GM12878 (cell line): Measurements from ENCODE around the gene SEPTIN1. TPM values are rescaled to one million over a fixed set of nuclear protein-coding genes. Genes with fewer than 3 reads are reported as not detected.

Experiments used
- CBFB ChIP-seq: IDR thresholded peaks from 2 replicates; pipeline ENCODE4 v1.6.1; 2016; ENCODE audit warnings: antibody characterized with exemption, low read depth
- polyA plus RNA-seq, 11 experiments: library from polyadenylated mRNA; depleted of rRNA in 4 of 11; unstranded in 6 of 11; stranded (reverse) in 5 of 11; fragments of >200 nt; fragmentation: Nextera tagmentation in 4 of 11; fragmentation: Illumina TruSeq in 1 of 11; extraction: Ambion mirVana in 4 of 11; extraction: Trizol in 1 of 11; gene quantifications; 1 replicate in 1 of 11; 2 replicates in 10 of 11; pipeline versions ENCODE4 v1.2.1 to v1.2.3, GENCODE V29; 2011 to 2016; ENCODE audit warnings: inconsistent platforms in 2 of 11, missing spikeins in 2 of 11, low read depth in 1 of 11
- total RNA-seq, 4 experiments: library from RNA; depleted of rRNA in 3 of 4; stranded (reverse); fragments of >200 nt in 3 of 4; fragmentation: Illumina TruSeq in 1 of 4; extraction: Trizol in 1 of 4; gene quantifications; 2 replicates each; pipeline versions ENCODE4 v1.2.1 to v1.2.3, GENCODE V29; 2013 to 2021
- TF ChIP-seq, protein P1 (sequence below): fragments of 150-350 bp; IDR thresholded peaks from 2 replicates; pipeline ENCODE4 v1.6.1; 2014; ENCODE audit warnings: mild to moderate bottlenecking, low read depth, low read length
- TF ChIP-seq, protein P2 (sequence below), 3 experiments: IDR thresholded peaks in 2 of 3; conservative IDR thresholded peaks in 1 of 3; 2 replicates each; pipeline ENCODE4 v1.5.1; 2011; ENCODE audit warnings: low read depth in 3 of 3, low read length in 3 of 3, mild to moderate bottlenecking in 3 of 3, control low read depth in 2 of 3, moderate library complexity in 2 of 3, inconsistent platforms in 1 of 3, mixed read lengths in 1 of 3; ENCODE audit not compliant: control insufficient read depth in 2 of 3, insufficient read depth in 1 of 3; ENCODE audit errors: extremely low read depth in 1 of 3
- TF ChIP-seq, protein P3 (sequence below): fragments of 450-650 bp; formaldehyde crosslinking; IDR thresholded peaks from 2 replicates; pipeline ENCODE4 v1.4.0; 2022; ENCODE audit warnings: mild to moderate bottlenecking, moderate library complexity
- TF ChIP-seq, protein P4 (sequence below): fragments of 450-650 bp; IDR thresholded peaks from 2 replicates; pipeline ENCODE4 v1.6.1; 2017; ENCODE audit warnings: antibody characterized with exemption, mild to moderate bottlenecking, moderate library complexity

Gene SEPTIN1
- total and polyA plus RNA-seq, 10 of the 15 experiments (the other 5 are each of a cell fraction or from before 2014, with no cell fraction given), result 2.8 to 153 (median 94.1) TPM

DNA sequence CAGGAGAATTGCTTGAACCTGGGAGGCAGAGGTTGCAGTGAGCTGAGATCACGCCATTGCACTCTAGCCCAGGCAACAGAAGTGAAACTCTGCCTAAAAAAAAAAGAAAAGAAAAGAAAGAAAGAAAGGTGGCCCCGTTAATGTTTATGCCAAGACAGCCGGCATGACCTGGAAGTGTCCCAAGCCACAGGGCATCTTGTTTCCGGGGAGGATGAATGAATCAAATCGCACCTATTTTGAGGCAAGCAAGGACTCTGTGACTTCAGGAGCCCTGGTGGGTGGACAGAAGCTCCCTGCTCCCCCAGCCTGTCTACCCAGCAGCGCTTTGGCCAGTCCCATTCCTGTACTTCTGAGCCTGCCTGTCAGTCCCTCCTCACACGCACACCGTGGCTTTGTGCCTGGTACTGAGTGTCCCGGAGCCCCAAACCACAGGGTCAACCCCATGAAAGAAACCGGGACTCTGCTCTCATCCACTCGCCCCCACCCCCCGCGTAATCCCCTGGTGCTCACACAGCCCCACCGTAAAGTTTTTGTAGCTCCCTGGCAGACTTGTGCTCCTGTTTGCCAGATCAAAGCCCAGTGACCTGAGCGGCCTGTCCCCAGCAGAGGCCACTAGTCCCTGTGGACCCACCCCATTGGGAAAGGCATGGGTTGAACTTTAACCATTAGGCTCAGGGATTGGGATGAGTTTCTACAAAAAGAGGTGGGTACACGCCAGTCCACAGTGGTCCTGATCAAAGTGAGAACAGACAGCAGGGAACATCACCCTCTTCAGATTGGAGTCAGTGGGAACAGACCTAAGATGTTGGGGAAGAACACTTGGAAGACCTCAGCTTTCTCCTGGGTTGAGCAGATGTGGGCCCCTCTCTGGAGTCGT is 46.5 kb downstream of the SEPTIN1 start (continued):
- TF ChIP-seq, protein P1, sequence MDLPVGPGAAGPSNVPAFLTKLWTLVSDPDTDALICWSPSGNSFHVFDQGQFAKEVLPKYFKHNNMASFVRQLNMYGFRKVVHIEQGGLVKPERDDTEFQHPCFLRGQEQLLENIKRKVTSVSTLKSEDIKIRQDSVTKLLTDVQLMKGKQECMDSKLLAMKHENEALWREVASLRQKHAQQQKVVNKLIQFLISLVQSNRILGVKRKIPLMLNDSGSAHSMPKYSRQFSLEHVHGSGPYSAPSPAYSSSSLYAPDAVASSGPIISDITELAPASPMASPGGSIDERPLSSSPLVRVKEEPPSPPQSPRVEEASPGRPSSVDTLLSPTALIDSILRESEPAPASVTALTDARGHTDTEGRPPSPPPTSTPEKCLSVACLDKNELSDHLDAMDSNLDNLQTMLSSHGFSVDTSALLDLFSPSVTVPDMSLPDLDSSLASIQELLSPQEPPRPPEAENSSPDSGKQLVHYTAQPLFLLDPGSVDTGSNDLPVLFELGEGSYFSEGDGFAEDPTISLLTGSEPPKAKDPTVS, result no peak
- TF ChIP-seq, protein P2, sequence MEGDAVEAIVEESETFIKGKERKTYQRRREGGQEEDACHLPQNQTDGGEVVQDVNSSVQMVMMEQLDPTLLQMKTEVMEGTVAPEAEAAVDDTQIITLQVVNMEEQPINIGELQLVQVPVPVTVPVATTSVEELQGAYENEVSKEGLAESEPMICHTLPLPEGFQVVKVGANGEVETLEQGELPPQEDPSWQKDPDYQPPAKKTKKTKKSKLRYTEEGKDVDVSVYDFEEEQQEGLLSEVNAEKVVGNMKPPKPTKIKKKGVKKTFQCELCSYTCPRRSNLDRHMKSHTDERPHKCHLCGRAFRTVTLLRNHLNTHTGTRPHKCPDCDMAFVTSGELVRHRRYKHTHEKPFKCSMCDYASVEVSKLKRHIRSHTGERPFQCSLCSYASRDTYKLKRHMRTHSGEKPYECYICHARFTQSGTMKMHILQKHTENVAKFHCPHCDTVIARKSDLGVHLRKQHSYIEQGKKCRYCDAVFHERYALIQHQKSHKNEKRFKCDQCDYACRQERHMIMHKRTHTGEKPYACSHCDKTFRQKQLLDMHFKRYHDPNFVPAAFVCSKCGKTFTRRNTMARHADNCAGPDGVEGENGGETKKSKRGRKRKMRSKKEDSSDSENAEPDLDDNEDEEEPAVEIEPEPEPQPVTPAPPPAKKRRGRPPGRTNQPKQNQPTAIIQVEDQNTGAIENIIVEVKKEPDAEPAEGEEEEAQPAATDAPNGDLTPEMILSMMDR (IDR thresholded peaks at IDR 0.05 in 2 of 3, conservative IDR thresholded peaks at IDR 0.05 in 1 of 3; ENCODE audit: control insufficient read depth in 2 of 3, extremely low read depth in 1 of 3, insufficient read depth in 1 of 3, low read depth in 3 of 3, low read length in 3 of 3), result no peak
- TF ChIP-seq CBFB, result no peak
- TF ChIP-seq, protein P3, sequence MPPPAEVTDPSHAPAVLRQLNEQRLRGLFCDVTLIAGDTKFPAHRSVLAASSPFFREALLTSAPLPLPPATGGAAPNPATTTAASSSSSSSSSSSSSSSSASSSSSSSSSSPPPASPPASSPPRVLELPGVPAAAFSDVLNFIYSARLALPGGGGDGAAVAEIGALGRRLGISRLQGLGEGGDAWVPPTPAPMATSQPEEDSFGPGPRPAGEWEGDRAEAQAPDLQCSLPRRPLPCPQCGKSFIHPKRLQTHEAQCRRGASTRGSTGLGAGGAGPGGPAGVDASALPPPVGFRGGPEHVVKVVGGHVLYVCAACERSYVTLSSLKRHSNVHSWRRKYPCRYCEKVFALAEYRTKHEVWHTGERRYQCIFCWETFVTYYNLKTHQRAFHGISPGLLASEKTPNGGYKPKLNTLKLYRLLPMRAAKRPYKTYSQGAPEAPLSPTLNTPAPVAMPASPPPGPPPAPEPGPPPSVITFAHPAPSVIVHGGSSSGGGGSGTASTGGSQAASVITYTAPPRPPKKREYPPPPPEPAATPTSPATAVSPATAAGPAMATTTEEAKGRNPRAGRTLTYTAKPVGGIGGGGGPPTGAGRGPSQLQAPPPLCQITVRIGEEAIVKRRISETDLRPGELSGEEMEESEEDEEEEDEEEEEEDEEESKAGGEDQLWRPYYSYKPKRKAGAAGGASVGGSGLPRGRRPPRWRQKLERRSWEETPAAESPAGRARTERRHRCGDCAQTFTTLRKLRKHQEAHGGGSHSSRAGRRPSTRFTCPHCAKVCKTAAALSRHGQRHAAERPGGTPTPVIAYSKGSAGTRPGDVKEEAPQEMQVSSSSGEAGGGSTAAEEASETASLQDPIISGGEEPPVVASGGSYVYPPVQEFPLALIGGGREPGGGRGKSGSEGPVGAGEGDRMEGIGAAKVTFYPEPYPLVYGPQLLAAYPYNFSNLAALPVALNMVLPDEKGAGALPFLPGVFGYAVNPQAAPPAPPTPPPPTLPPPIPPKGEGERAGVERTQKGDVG (CRISPR knock-in tag), result no peak
- TF ChIP-seq, protein P4, sequence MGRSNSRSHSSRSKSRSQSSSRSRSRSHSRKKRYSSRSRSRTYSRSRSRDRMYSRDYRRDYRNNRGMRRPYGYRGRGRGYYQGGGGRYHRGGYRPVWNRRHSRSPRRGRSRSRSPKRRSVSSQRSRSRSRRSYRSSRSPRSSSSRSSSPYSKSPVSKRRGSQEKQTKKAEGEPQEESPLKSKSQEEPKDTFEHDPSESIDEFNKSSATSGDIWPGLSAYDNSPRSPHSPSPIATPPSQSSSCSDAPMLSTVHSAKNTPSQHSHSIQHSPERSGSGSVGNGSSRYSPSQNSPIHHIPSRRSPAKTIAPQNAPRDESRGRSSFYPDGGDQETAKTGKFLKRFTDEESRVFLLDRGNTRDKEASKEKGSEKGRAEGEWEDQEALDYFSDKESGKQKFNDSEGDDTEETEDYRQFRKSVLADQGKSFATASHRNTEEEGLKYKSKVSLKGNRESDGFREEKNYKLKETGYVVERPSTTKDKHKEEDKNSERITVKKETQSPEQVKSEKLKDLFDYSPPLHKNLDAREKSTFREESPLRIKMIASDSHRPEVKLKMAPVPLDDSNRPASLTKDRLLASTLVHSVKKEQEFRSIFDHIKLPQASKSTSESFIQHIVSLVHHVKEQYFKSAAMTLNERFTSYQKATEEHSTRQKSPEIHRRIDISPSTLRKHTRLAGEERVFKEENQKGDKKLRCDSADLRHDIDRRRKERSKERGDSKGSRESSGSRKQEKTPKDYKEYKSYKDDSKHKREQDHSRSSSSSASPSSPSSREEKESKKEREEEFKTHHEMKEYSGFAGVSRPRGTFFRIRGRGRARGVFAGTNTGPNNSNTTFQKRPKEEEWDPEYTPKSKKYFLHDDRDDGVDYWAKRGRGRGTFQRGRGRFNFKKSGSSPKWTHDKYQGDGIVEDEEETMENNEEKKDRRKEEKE, result no peak
